DOHH2 (cell line): ENCODE data around the gene ENPP6.
"Not testable (repeated sequence)": the region's sequence is repeated elsewhere in the genome, so short reads cannot be mapped to it uniquely, and the experiment has no call there.

Source experiments
- EZH2phosphoT487 ChIP-seq: fragments of 200-600 bp; sonication (generic); IDR thresholded peaks from 2 replicates; pipeline ENCODE4 v1.6.1; 2017; ENCODE audit warnings: borderline replicate concordance, mild to moderate bottlenecking, antibody characterized with exemption, low read length, moderate library complexity, mixed read lengths
- TF ChIP-seq, protein P1 (sequence below): fragments of 200-600 bp; sonication (generic); IDR thresholded peaks from one replicate; pipeline ENCODE4 v1.5.1; 2014; ENCODE audit warnings: antibody characterized with exemption, mild to moderate bottlenecking, low read depth, low read length; ENCODE audit not compliant: poor library complexity, severe bottlenecking

- TF ChIP-seq, protein P1, sequence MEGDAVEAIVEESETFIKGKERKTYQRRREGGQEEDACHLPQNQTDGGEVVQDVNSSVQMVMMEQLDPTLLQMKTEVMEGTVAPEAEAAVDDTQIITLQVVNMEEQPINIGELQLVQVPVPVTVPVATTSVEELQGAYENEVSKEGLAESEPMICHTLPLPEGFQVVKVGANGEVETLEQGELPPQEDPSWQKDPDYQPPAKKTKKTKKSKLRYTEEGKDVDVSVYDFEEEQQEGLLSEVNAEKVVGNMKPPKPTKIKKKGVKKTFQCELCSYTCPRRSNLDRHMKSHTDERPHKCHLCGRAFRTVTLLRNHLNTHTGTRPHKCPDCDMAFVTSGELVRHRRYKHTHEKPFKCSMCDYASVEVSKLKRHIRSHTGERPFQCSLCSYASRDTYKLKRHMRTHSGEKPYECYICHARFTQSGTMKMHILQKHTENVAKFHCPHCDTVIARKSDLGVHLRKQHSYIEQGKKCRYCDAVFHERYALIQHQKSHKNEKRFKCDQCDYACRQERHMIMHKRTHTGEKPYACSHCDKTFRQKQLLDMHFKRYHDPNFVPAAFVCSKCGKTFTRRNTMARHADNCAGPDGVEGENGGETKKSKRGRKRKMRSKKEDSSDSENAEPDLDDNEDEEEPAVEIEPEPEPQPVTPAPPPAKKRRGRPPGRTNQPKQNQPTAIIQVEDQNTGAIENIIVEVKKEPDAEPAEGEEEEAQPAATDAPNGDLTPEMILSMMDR = not testable (repeated sequence)
- not testable (repeated sequence) for TF ChIP-seq EZH2phosphoT487
Observed at GRCh38 chr4:184051262-184051661, 166.4 kb downstream of the ENPP6 start.
